Measurements from ENCODE around the gene NSD1.
"Not testable (repeated sequence)": the region's sequence is repeated elsewhere in the genome, so short reads cannot be mapped to it uniquely, and the experiment has no call there.

The NSD1 gene

DNA sequence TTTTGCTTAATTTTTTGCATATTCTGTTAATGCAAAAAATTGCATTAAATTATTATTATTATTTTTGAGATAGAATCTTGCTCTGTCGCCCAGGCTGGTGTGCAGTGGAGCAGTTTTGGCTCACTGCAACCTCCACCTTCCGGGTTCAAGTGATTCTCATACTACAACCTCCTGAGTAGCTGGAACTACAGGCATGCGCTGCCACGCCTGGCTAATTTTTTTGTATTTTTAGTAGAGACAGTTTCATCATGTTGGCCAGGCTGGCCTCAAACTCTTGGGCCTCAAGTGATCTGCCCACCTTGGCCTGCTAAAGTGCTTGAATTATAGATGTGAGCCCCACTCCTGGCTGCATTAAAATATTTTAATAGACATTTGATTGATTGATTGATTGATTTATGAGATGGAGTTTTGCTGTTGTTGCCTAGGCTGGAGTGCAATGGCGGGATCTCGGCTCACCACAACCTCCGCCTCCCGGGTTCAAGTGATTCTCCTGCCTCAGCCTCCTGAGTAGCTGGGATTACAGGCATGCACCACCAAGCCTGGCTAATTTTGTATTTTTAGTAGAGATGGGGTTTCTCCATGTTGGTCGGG, 44.4 kb downstream of the NSD1 start:
- DNase-seq (ENCODE audit: low read depth), result not testable (repeated sequence)

DNA sequence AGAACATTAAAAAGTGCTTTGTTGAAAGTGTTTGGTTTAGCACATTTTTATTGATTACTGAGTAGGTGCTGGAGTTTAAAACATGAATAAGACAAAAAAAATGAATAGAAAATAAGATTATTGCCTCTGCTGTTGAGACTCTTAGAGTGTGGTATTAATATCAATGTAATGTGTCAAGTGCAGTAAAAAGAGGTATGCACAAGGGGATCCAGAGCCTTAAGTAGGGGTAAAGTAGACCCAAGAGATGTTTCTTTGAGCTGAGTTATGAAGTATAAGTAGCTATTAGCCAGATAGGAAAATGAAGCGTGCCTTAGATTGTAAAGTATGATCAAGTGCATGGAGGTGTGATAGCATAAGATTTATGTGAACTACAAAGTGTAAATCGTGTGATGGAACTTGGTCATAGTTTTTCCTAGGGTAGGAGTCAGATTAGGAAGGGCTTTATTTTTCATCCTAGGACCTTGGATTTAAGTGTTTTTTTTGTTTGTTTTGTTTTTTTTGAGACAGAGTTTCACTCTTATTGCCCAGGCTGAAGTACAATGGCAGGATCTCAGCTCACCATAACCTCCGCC, 45.2 kb downstream of the NSD1 start:
- DNase-seq (ENCODE audit: low read depth), result no peak

- DNase-seq (ENCODE audit: low read depth), result no peak
Measured at GRCh38 chr5:177179431-177179830, 45.9 kb downstream of the NSD1 start.

GRCh38 chr5:177183142-177183541, 49.6 kb downstream of the NSD1 start:
- no peak for DNase-seq (ENCODE audit: low read depth)

DNA sequence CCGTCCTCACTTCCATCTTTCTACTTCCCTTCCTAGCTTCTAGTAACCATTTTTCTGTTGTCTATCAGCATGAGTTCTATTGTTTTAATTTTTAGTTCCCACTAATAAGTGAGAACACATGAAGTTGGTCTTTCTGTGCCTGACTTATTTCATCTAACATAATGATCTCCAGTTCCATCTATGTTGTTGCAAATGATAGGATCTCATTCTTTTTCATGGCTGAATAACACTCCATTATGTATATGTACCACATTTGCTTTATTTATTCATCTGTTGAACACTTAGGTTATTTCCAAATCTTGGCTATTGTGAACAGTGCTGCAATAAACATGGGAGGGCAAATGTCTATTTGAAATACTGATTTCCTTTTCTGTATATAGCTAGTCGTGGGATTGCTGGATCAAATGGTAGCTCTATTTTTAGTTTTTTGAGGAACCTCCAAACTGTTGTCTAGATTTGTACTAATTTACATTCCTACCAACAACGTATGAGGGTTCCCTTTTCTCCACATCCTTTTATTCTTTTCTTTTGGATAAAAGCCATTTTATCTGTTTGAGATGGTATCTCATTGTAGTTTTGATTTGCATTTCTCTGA, 50.3 kb downstream of the NSD1 start:
- no peak for DNase-seq (ENCODE audit: low read depth)

GRCh38 chr5:177185993-177186392, 52.4 kb downstream of the NSD1 start:
- DNase-seq (ENCODE audit: low read depth), result no peak

DNA sequence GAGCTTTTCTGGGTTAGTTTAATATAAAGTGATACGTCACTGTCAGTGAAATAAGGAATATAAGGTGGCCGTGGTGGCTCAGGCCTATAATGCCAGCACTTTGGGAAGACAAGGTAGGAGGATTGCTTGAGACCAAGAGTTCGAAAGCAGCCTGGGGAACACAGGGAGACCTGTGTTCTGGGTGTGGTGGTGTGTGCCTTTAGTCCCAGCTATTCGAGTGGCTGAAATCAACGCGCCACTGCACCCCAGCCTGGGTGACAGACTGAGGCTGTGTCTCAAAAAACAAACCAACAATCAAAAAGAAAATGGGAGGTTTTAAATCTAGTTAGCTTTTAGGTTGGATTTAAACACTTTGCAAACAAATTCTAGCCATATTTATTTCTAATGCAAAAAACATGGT, 53.1 kb downstream of the NSD1 start:
- no peak for DNase-seq (ENCODE audit: low read depth)

DNA sequence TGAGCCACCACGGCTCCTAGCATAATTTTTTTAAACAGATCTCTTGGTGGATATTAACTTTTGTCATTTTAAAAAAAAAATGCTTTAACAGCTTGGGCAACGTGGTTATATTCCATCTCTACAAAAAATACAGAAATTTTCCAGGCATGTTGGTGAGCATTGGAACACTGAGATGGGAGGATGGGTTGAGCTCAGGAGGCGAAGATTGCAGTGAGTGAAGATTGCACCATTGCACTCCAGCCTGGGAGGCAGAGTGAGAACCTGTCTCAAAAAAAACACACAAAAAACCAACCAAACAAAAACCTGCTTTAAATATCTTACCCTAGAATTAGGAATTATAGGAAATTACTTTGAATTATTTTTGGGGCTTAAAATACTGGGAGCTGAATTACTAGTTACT, 55.2 kb downstream of the NSD1 start:
- no peak for DNase-seq (ENCODE audit: low read depth)

- no peak for DNase-seq (ENCODE audit: low read depth)
Measured at GRCh38 chr5:177189416-177189815, 55.8 kb downstream of the NSD1 start.

DNA sequence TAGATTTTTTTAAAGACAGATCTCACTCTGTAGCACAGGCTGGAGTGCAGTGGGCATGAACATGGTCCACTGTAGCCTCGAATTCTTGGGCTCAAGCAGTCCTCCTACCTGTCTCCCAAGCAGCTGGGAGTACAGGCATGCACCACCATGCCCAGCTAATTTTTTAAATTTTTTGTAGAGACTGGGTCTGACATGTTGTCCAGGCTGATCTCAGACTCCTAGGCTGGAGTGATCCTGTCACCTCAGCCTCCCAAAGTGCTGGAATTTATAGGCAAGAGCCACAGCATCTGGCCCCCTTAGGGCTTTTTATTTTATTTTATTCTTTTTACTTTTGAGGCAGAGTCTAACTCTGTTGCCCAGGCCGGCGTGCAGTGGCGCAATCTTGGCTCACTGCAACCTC, 56.4 kb downstream of the NSD1 start:
- DNase-seq (ENCODE audit: low read depth), result no peak

GRCh38 chr5:177194268-177194667, 60.7 kb downstream of the NSD1 start:
- no peak for DNase-seq (ENCODE audit: low read depth)

- no peak for DNase-seq (ENCODE audit: low read depth)
Measured at GRCh38 chr5:177195307-177195952, 61.9 kb downstream of the NSD1 start.

- no peak for DNase-seq (ENCODE audit: low read depth)
Measured at GRCh38 chr5:177198738-177199137, 65.2 kb downstream of the NSD1 start.

DNA sequence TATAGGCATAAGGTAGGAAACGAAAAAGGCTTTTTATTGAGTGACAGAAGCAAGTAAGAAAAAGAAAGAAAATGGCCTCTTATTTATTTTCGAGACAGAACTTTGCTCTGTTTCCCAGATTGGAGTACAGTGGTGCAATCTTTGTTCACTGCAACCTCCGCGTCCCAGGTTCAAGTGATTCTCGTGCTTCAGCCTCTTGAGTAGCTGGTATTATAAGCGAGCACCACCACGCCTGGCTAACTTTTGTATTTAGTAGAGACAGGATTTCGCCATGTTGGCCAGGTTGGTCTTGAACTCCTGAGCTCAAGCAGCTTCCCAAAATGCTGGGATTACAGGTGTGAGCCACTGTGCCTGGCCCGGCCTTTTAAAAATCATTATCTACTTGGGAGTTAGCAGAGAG, 70.7 kb downstream of the NSD1 start:
- no peak for DNase-seq (ENCODE audit: low read depth)

GRCh38 chr5:177209610-177210009, 76.0 kb downstream of the NSD1 start:
- no peak for DNase-seq (ENCODE audit: low read depth)

DNA sequence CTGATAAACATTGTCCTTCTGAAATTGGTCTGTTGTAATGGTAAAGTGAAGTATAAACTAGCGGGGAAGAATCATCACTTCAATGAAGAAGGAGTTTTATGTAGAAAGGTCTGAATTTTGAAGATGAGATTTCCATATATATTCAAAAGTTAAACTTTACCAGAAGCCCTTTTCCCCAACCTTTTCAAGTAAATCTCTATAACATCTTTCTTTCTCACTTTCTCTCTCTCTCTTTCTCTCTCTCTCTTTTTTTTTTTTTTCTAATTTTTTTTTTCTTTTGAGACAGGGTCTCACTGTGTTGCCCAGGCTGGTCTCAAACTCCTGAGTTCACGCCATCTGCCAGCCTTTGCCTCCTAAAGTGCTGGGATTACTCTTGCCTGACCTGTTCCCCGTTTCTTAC, 78.7 kb downstream of the NSD1 start:
- DNase-seq (ENCODE audit: low read depth), result no peak

DNA sequence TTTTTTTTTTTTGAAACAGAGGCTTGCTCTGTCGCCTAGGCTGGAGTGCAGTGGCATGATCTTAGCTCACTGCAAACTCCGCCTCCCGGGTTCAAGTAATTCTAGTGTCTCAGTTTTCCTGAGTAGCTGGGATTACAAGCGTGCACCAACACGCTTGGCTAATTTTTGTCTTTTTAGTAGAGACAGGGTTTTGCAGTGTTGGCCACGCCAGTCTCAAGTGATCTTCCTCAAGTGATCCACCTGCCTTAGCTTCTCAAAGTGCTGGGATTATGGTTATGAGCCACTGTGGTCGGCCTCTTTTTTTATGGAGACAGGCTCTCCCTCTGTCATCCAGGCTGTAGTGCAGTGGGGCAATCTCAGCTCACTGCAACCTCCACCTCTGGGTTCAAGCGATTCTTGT, 87.0 kb downstream of the NSD1 start:
- DNase-seq (ENCODE audit: low read depth), result no peak

DNA sequence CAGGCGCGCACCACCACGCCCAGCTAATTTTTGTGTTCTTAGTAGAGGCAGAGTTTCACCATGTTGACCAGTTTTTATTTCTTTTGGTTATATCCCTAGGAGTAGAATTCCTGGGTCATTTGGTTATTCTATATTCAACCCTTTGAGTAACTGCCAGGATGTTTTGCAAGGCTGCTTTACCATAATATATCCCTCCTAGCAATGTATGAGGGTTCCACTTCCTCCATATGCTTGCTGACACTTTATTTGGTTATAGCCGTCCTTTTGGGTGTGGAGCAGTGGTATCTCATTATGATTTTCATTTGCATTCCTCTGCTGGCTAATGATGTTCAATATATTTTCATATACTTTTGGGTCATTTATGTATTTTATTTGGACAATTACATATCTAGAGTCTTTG, 88.7 kb downstream of the NSD1 start:
- no peak for DNase-seq (ENCODE audit: low read depth)

DNA sequence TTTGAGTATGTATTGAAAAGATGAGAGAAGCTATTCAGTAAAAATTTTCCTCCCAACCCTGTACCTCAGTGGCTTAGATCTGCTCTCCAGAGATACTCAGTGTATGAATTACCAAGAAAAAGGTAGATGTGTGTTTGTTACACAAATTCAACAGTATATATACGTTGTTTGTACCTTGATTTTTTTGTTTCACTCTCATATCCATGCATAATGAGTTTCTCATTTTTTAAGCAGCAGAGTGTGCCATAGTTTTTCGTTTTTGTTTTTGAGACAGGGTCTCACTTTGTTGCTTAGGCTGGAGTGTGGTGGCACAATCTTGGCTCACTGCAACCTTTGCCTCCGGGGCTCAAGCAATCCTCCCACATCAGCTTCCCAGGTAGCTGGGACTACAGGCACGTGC, 92.2 kb downstream of the NSD1 start:
- no peak for DNase-seq (ENCODE audit: low read depth)

DNA sequence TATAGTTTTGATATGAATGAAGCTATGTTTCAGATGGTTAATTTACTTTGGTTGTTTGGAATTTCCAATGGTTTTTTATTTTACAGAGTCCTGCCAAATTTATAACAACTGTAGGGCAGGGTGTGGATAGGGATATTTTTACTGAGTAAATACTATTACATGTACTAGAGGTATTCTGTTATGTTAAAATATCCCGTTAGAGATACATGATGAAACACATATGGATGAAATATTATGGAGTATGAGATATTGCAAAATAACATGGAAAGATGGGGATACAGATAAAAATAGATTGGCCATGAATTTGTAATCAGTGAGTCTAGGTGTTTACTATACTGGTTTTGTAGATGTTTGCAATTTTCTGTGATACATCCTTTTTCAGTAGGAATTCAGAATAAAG, 93.3 kb downstream of the NSD1 start:
- DNase-seq (ENCODE audit: low read depth), result no peak

- DNase-seq (ENCODE audit: low read depth), result no peak
Measured at GRCh38 chr5:177228751-177229150, 95.2 kb downstream of the NSD1 start.

GRCh38 chr5:177230660-177231059, 97.1 kb downstream of the NSD1 start:
- DNase-seq (ENCODE audit: low read depth), result no peak

- no peak for DNase-seq (ENCODE audit: low read depth)
Measured at GRCh38 chr5:177231479-177232250, 98.1 kb downstream of the NSD1 start.
